Measurements from ENCODE around the gene ANKRD42.
A peak's percentile ranks its signal among the peaks of the same experiment; 100 is the strongest.
"Not testable (repeated sequence)": the region's sequence is repeated elsewhere in the genome, so short reads cannot be mapped to it uniquely, and the experiment has no call there.

ANKRD42 gene

DNA sequence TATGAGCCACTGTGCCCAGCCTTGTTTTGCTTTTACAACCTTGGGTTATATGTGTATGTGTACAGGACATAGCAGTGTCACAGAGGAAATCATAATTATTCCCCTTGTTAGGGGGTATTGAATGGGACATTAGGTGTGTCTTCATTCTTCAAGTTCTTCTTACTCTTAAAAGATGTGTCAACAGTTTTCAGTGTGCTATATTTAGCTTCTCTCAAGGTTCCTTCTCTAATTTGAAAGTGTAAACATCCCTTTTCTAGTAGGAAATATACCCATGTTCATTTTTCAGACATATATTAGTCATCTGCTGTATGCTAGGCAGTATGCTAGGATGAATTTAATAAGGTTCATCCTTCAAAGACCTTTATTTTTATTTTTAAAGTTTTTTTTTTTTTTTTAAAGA is 19.5 kb upstream of the ANKRD42 start:
- DNase-seq = no peak

DNA sequence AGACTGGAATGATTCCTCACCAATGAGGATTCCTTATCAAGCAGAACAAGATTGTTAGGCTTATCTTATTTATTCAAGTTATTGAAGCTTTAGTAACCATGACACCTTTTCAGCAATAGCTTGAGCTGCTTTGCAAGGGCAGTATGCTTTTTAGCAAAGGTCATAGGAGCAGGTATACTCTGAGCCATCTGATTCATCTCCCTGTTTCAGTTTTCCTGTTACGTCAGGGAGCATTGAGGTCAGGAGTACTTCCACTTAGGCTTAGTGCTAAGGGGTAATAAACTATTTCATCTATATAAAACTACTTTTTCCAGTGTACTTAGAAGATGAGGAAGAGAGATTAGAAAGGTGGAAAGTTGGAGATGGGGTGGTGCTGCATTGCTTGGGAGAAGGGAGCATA is 17.7 kb upstream of the ANKRD42 start:
- DNase-seq = no peak

DNA sequence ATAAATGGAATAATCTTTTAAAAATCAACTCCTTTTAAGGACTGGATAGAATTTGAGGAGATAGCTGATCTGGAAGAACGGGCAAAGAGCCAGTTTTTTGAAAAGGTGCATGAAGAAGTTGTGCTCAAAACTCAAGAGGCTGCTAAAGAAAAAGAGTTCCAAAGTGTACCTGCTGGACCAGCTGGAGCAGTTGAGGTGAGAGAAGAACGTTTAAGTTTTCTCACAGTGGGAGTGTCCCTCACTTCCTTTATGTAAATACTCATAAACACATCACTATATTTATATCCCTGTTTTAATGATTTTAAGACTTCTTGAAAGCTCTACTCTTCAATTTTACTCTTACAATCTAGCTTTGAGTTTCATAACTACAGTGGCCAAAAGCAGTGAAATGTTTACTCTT is 11.7 kb upstream of the ANKRD42 start:
- DNase-seq = no peak

GRCh38 chr11:83185767-83186166 is 7.7 kb upstream of the ANKRD42 start:
- no peak for DNase-seq

DNA sequence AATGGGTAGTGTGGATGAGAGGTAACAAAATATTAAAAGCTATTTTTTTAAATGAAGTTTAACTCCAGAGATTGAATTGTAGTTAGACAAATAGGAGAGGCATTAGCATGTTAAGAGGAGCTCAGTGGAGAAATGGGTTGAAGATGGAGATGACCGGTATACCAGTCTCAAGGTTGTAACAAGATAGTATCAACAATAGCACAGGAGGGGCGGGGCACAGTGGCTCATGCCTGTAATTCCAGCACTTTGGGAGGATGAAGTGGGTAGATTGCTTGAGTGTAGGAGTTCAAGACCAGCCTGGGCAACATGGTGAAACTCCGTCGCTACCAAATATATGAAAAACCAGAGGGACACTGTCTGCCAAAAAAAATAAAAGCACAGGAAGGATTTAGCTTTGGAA is 6.0 kb upstream of the ANKRD42 start:
- DNase-seq = no peak

DNA sequence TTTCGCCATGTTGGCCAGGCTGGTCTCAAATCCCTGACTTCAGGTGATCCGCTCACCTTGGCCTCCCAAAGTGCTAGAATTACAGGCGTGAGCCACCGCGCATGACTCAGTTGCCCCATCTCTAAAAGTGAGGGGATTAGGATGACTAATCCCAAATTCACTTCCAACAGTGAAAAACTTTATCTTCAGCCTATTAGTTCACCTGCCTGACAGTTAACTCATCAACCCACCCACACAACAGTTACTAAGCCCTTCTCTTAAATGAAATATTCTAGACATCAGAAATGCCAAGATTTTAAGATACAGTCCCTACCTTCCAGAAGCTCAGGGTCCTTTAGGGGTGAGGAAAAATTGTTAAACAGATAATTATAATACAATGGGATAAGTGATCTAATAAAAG is 2.0 kb upstream of the ANKRD42 start:
- DNase-seq = no peak

GRCh38 chr11:83191986-83192385 is 1.5 kb upstream of the ANKRD42 start:
- DNase-seq = no peak

DNA sequence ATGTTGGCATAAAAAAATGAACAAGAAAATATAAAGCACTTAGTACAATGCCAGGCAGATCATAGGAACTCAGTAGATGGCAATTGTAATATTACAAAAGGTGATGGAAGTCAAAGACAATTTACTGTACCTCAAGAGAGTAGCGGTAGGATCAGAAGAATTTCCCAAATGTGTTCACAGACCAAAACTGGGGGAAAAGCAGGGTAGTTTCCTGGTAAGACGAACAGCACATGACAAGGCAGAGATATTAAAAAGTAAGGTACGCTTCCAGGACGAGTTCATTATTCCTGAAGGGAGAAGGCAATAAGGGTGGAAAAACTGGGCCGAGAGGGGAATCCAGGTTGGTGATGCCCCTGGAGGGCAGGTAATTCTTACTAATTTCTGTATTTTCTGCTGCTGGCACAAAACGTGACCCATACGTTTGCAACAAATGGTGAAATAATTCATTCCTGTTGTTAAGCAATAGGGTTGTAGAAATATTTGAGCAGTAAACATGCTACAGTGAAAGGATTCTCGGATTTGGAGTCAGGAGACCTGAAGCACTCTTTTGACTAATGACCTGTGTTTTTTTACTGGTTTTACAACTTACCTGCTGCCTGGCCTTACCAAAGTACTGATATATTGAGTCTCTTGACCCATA is 786 bp upstream of the ANKRD42 start:
- DNase-seq = no peak

GRCh38 chr11:83194281-83195142 is 1.0 kb downstream of the ANKRD42 start:
- DNase-seq = peak; percentile 39 to 72 (median 56)

DNA sequence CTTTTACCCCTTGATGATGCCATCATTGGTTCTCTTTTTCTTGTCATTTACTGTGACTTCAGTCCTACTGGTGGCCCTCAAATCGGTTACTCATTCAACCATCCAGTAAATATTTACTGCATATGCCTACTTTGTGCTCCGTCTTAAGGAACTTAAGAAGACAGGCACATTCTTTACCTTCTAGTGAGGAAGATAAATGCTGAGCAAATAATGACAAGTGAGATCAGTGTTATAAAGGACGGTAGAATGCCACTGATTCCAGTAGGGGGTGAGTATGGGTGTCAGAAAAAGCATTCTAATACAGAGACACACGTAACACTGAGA is 1.6 kb downstream of the ANKRD42 start:
- no peak for DNase-seq

- no peak for DNase-seq
Observed at GRCh38 chr11:83195649-83196048, 2.1 kb downstream of the ANKRD42 start.

DNA sequence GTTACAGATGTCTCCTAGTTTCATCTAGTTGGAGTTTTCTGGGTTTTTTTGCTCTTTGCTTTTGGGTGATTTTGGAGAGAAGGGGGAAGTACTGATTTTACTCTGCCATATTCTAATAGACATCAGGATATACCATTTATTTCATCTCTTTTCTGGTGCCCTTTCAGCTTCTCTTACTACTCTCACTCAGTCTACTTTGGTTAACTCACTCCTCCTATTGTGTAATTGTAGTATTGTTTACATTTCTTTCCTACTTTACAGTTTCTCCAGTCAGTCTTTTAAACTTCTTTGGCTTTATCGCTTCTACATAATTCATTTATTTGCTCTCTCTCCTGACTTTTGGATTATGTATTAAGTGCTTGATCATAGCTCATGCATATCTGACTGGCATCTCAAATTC is 6.5 kb downstream of the ANKRD42 start:
- no peak for DNase-seq

GRCh38 chr11:83205608-83206185 is 12.2 kb downstream of the ANKRD42 start:
- no peak for DNase-seq

DNA sequence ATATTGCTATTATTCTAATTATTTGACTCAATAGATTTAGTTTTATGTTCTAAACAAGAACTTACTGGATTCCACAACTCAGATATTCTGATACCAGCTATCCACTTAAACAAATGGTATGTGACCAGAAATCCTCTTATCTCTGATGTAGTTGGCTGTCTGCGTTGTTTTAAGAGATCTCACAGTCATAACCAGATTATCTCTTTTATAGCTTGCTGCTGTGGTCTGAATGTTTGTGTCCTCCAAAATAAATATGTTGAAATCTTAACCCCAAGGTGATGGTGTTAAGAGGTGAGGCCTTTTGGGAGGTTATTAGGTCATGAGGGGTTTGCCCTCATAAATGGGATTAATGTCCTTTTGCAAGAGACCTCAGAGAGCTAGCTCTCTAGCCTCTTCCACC is 12.7 kb downstream of the ANKRD42 start:
- no peak for DNase-seq

DNA sequence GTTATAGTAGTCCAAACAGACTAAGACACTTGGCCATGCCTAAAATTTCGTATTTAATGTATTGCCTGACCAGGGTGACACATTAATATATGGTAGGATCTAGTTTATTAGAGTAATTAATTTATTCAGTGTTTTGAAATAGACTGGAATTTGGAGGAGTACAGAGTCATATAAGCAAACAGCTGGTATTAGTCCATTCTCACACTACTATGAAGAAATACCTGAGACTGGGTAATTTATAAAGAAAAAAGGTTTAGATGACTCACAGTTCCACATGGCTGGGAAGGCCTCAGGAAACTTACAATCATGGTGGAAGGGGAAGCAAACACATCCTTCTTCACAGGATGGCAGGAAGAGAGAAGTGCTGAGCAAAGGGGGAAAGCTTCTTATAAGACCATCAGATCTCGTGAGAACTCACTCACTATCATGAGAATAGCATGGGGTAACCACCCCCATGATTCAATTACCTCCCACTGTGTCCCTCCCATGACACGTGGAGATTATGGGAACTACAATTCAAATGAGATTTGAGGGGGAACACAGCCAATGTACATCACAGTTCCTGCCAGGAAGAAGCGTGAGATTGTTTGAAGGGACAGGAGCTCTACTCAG is 13.4 kb downstream of the ANKRD42 start:
- DNase-seq = not testable (repeated sequence)

DNA sequence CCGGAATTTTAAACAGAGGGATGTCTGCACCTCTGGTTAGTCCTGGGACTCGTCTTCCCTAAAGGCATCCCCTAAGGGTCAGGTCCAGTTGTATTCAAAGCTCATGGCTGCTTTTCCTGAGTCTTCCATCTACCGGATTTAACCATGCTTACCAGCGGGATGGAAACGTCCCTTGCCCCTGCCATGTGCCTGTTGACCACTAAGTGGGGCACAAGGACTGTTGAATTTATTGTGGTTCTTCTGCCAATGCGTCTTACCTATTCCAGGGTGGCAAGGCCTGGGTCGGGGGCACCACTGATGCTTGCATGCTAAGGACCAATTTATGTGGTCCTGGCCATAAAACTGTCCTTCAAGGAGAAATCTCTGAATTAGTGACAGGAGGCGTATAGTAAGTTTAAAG is 25.6 kb downstream of the ANKRD42 start:
- DNase-seq = no peak

- DNase-seq = no peak
Observed at GRCh38 chr11:83220260-83220659, 26.7 kb downstream of the ANKRD42 start.

- no peak for DNase-seq
Observed at GRCh38 chr11:83221694-83222093, 28.2 kb downstream of the ANKRD42 start.

DNA sequence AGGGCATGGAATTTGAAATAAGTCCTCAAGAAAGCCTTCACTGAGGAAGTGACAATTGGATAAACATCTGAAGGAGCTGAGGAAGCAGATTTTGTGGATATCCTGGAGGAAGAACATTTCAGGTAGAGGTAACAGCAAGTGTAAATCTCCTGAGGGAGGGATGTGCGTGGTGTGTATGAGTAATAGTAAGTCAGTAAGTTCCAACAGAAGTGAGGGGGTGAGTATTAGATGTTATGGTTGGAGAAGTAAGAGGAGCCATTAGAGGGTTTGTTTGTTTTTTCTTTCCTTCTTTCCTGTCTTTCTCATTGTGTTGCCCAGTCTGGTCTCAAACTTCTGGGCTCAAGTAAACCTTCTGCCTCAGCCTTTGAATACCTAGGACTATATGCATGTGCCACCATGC is 29.0 kb downstream of the ANKRD42 start:
- no peak for DNase-seq

- DNase-seq = no peak
Observed at GRCh38 chr11:83223457-83223856, 29.9 kb downstream of the ANKRD42 start.

GRCh38 chr11:83235825-83236224 is 42.3 kb downstream of the ANKRD42 start:
- DNase-seq = no peak

DNA sequence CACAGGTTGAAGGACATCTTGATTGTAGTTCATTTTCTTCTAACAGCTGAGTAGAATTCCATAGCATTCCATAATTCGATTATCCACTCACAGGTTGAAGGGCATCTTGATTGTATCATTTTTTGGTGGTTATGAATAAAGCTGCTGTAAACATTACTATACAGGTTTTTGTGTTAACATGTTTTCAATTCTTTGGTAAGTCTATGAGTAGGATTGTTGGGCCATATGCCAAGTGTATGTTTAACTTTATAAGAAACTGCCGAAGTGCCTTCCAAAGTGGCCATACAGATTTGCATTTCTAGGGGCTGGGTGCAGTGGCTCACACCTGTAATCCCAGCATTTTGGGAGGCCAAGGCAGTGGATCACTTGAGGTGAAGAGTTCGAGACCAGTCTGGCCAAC is 44.6 kb downstream of the ANKRD42 start:
- no peak for DNase-seq

- DNase-seq = no peak
Observed at GRCh38 chr11:83241291-83241946, 47.9 kb downstream of the ANKRD42 start.

Measured in stimulated activated naive CD4-positive, alpha-beta T cell (primary cell).